Adrenal gland (tissue), 5 donors: ENCODE measurements around the gene KDM6B.

Experiments
- POLR2A ChIP-seq, 2 donors: fragments of 450-650 bp; IDR thresholded peaks; one replicate each; pipeline ENCODE4 v1.6.1; 2017; ENCODE audit warnings: antibody characterized with exemption in 2 of 2, mild to moderate bottlenecking in 2 of 2, moderate library complexity in 1 of 2
- TF ChIP-seq, protein P1 (sequence below), 6 experiments: fragments of 450-650 bp in 4 of 6; fragments of 200-600 bp in 2 of 6; sonication (generic) in 1 of 6; IDR thresholded peaks; 1 replicate in 5 of 6; 2 replicates in 1 of 6; pipeline versions ENCODE4 v1.5.1 to v1.8.0; 2016 to 2021; ENCODE audit warnings: antibody characterized with exemption in 6 of 6, mild to moderate bottlenecking in 2 of 6, moderate library complexity in 1 of 6
- donor health status: DM: no; HTN: no; CAD: no.

DNA sequence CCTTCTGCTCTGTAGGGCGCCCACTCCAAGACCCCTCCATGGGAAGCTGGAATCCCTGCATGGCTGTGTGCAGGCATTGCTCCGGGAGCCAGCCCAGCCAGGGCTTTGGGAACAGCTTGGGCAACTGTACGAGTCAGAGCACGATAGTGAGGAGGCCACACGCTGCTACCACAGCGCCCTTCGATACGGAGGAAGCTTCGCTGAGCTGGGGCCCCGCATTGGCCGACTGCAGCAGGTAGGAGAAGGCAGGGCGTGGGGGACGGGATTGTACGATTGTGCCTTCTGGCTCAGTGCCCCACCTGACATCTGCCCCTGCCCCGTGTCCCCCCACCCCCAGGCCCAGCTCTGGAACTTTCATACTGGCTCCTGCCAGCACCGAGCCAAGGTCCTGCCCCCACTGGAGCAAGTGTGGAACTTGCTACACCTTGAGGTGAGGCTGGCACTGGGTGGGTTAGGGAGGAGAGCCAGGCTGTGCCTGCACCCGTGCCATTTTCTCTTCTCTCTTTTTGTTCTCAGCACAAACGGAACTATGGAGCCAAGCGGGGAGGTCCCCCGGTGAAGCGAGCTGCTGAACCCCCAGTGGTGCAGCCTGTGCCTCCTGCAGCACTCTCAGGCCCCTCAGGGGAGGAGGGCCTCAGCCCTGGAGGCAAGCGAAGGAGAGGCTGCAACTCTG lies 12.2 kb downstream of the KDM6B start:
- TF ChIP-seq, protein P1, sequence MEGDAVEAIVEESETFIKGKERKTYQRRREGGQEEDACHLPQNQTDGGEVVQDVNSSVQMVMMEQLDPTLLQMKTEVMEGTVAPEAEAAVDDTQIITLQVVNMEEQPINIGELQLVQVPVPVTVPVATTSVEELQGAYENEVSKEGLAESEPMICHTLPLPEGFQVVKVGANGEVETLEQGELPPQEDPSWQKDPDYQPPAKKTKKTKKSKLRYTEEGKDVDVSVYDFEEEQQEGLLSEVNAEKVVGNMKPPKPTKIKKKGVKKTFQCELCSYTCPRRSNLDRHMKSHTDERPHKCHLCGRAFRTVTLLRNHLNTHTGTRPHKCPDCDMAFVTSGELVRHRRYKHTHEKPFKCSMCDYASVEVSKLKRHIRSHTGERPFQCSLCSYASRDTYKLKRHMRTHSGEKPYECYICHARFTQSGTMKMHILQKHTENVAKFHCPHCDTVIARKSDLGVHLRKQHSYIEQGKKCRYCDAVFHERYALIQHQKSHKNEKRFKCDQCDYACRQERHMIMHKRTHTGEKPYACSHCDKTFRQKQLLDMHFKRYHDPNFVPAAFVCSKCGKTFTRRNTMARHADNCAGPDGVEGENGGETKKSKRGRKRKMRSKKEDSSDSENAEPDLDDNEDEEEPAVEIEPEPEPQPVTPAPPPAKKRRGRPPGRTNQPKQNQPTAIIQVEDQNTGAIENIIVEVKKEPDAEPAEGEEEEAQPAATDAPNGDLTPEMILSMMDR (IDR thresholded peaks at IDR 0.05), result no peak
- no peak for TF ChIP-seq POLR2A (IDR thresholded peaks at IDR 0.05)
